Neutrophil (primary cell): ENCODE measurements around the gene NMBR.

Source experiments
- H3K27ac ChIP-seq: fragments of 200-600 bp; sonication (generic); 2 replicates; pipeline ENCODE4 v1.5.1; 2016; ENCODE audit warnings: mild to moderate bottlenecking, moderate library complexity
- H3K27me3 ChIP-seq: fragments of 200-600 bp; sonication (generic); 2 replicates; pipeline ENCODE4 v1.6.0; 2016; ENCODE audit warnings: mild to moderate bottlenecking
- H3K36me3 ChIP-seq: fragments of 200-600 bp; sonication (generic); 2 replicates; pipeline ENCODE4 v1.5.1; 2017
- H3K4me1 ChIP-seq, 2 experiments: fragments of 200-600 bp in 1 of 2; sonication (generic) in 1 of 2; 1 replicate in 1 of 2; 2 replicates in 1 of 2; pipeline versions ENCODE4 v1.5.1 to v1.6.1; 2013 to 2016; ENCODE audit warnings: low read depth in 1 of 2, low read length in 1 of 2, mild to moderate bottlenecking in 1 of 2, moderate library complexity in 1 of 2; ENCODE audit not compliant: control insufficient read depth in 1 of 2, insufficient read depth in 1 of 2
- H3K4me3 ChIP-seq, 2 experiments: fragments of 200-600 bp in 1 of 2; sonication (generic) in 1 of 2; 1 replicate in 1 of 2; 2 replicates in 1 of 2; pipeline ENCODE4 v1.5.1; 2013 to 2016; ENCODE audit warnings: low read depth in 1 of 2, low read length in 1 of 2, mild to moderate bottlenecking in 1 of 2, moderate library complexity in 1 of 2
- H3K9me3 ChIP-seq: fragments of 200-600 bp; sonication (generic); 2 replicates; pipeline ENCODE4 v1.5.1; 2016
- TF ChIP-seq, protein P1 (sequence below): fragments of 200-600 bp; sonication (generic); IDR thresholded peaks from 2 replicates; pipeline ENCODE4 v1.5.1; 2016; ENCODE audit warnings: antibody characterized with exemption

Gene NMBR

DNA sequence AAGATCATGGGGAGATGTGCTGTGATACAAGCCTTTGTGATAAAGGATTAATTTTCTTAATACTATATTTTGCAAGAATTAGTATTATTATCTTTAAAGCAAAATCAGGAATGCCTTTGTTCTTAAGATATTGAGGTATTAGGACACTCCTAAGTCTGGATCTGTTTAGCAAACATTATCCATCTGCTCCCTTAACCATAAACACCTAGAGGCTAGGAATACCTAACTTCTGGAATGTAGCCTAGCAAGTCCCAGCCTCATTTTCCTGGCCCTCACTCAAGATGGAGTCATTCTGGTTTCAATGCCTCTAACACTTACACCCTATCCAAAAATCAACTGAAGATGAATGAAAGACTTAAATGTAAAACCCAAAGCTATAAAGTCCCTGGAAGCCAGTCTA, 120.5 kb downstream of the NMBR start:
- TF ChIP-seq, protein P1, sequence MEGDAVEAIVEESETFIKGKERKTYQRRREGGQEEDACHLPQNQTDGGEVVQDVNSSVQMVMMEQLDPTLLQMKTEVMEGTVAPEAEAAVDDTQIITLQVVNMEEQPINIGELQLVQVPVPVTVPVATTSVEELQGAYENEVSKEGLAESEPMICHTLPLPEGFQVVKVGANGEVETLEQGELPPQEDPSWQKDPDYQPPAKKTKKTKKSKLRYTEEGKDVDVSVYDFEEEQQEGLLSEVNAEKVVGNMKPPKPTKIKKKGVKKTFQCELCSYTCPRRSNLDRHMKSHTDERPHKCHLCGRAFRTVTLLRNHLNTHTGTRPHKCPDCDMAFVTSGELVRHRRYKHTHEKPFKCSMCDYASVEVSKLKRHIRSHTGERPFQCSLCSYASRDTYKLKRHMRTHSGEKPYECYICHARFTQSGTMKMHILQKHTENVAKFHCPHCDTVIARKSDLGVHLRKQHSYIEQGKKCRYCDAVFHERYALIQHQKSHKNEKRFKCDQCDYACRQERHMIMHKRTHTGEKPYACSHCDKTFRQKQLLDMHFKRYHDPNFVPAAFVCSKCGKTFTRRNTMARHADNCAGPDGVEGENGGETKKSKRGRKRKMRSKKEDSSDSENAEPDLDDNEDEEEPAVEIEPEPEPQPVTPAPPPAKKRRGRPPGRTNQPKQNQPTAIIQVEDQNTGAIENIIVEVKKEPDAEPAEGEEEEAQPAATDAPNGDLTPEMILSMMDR, result no peak
- Histone ChIP-seq H3K4me1 (no peaks in the 10 kb centered on the region), H3K4me3 (no peak overlapping the region), H3K27me3 (no peaks in the 10 kb centered on the region), H3K36me3 (no peaks in the 10 kb centered on the region), H3K27ac (no peak overlapping the region), H3K9me3 (no peaks in the 10 kb centered on the region)
